ENCODE data around the gene RECQL.

DNA sequence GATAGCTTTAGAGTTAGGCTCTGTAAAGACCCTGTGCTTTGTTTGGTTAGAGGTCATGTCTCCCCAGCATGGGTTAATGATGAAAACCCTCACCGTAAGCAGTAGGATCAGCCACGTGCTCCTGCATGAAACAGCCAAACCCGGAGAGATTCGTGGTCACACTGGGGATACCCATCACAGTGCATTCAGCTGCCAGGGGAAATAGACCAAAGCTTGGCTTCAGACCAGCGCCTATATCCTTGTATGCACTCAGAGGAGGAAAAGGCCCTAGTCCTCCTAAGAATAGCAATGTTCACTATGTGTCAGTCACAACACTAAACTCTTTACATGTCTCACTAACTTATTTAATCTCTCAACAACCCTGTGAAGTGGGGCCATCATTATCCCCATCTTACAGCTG, 41.0 kb upstream of the RECQL start:
- TF ChIP-seq, protein P1, sequence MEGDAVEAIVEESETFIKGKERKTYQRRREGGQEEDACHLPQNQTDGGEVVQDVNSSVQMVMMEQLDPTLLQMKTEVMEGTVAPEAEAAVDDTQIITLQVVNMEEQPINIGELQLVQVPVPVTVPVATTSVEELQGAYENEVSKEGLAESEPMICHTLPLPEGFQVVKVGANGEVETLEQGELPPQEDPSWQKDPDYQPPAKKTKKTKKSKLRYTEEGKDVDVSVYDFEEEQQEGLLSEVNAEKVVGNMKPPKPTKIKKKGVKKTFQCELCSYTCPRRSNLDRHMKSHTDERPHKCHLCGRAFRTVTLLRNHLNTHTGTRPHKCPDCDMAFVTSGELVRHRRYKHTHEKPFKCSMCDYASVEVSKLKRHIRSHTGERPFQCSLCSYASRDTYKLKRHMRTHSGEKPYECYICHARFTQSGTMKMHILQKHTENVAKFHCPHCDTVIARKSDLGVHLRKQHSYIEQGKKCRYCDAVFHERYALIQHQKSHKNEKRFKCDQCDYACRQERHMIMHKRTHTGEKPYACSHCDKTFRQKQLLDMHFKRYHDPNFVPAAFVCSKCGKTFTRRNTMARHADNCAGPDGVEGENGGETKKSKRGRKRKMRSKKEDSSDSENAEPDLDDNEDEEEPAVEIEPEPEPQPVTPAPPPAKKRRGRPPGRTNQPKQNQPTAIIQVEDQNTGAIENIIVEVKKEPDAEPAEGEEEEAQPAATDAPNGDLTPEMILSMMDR (IDR thresholded peaks at IDR 0.05) = no peak
- TF ChIP-seq POLR2A (IDR thresholded peaks at IDR 0.05) = no peak

Measured in lower leg skin (tissue), 3 donors.